HG03045 (cell line): ENCODE measurements around the gene KCNC3.

ENCODE experiments used
- ATAC-seq: cut with Tn5 transposase; IDR thresholded peaks from one replicate; pipeline ENCODE4 v1.9.1; 2021; ENCODE audit warnings: mild to moderate bottlenecking, moderate library complexity; ENCODE audit not compliant: unreplicated experiment

Gene KCNC3

GRCh38 chr19:50312967-50313811 is 16.0 kb downstream of the KCNC3 start:
- ATAC-seq: no peak

GRCh38 chr19:50311723-50312635 is 17.2 kb downstream of the KCNC3 start:
- ATAC-seq: no peak

GRCh38 chr19:50310759-50311465 is 18.3 kb downstream of the KCNC3 start:
- no peak for ATAC-seq

GRCh38 chr19:50309396-50310125 is 19.6 kb downstream of the KCNC3 start:
- ATAC-seq: no peak

GRCh38 chr19:50308991-50309390 is 20.2 kb downstream of the KCNC3 start:
- ATAC-seq: no peak

- ATAC-seq: no peak
These were observed 25.6 kb downstream of the KCNC3 start for GRCh38 chr19:50303558-50303957.

GRCh38 chr19:50301607-50301971 is 27.6 kb downstream of the KCNC3 start:
- no peak for ATAC-seq

- no peak for ATAC-seq
These were observed 28.2 kb downstream of the KCNC3 start for GRCh38 chr19:50300814-50301606.

- no peak for ATAC-seq
These were observed 29.1 kb downstream of the KCNC3 start for GRCh38 chr19:50300051-50300450.

GRCh38 chr19:50293263-50294004 is 35.7 kb downstream of the KCNC3 start:
- no peak for ATAC-seq

- no peak for ATAC-seq
These were observed 36.9 kb downstream of the KCNC3 start for GRCh38 chr19:50292216-50292827.

- ATAC-seq: no peak
These were observed 38.4 kb downstream of the KCNC3 start for GRCh38 chr19:50290775-50291174.

- no peak for ATAC-seq
These were observed 39.2 kb downstream of the KCNC3 start for GRCh38 chr19:50290011-50290410.

- no peak for ATAC-seq
These were observed 40.2 kb downstream of the KCNC3 start for GRCh38 chr19:50288954-50289353.

GRCh38 chr19:50287331-50287730 is 41.8 kb downstream of the KCNC3 start:
- no peak for ATAC-seq

GRCh38 chr19:50286443-50286842 is 42.7 kb downstream of the KCNC3 start:
- no peak for ATAC-seq

- no peak for ATAC-seq
These were observed 43.3 kb downstream of the KCNC3 start for GRCh38 chr19:50285833-50286232.

- ATAC-seq: no peak
These were observed 47.7 kb downstream of the KCNC3 start for GRCh38 chr19:50281491-50281890.

- no peak for ATAC-seq
These were observed 48.2 kb downstream of the KCNC3 start for GRCh38 chr19:50280983-50281382.
